ENCODE data around the gene LMO1.

Gene LMO1

GRCh38 chr11:8234425-8234821 lies 29.3 kb downstream of the LMO1 start:
- ChIA-PET POLR2A (no interaction called here), CTCF (interaction anchor here (1.4 to 6.9 kb wide), 4 partner anchors 11 to 29 kb away, joined by 4 to 42 read pairs (median 9); partner anchors contain the start of gene LMO1)
- no peak for DNase-seq (ENCODE audit: low read depth, low spot score)
- TF ChIP-seq, protein P1, sequence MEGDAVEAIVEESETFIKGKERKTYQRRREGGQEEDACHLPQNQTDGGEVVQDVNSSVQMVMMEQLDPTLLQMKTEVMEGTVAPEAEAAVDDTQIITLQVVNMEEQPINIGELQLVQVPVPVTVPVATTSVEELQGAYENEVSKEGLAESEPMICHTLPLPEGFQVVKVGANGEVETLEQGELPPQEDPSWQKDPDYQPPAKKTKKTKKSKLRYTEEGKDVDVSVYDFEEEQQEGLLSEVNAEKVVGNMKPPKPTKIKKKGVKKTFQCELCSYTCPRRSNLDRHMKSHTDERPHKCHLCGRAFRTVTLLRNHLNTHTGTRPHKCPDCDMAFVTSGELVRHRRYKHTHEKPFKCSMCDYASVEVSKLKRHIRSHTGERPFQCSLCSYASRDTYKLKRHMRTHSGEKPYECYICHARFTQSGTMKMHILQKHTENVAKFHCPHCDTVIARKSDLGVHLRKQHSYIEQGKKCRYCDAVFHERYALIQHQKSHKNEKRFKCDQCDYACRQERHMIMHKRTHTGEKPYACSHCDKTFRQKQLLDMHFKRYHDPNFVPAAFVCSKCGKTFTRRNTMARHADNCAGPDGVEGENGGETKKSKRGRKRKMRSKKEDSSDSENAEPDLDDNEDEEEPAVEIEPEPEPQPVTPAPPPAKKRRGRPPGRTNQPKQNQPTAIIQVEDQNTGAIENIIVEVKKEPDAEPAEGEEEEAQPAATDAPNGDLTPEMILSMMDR (IDR thresholded peaks at IDR 0.05; ENCODE audit: insufficient read depth, low read length, missing control alignments) = no peak
- H3K4me3 ChIP-seq (ENCODE audit: low read depth, low read length) = no peak overlapping the region

GRCh38 chr11:8233691-8234424 lies 29.8 kb downstream of the LMO1 start:
- TF ChIP-seq, protein P1 (IDR thresholded peaks at IDR 0.05; ENCODE audit: insufficient read depth, low read length, missing control alignments) = no peak
- no peak overlapping the region for H3K4me3 ChIP-seq (ENCODE audit: low read depth, low read length)
- ChIA-PET POLR2A (no interaction called here), CTCF (interaction anchor here (1.4 to 6.9 kb wide), 4 partner anchors 10 to 30 kb away, joined by 4 to 42 read pairs (median 9); partner anchors contain the start of gene LMO1)
- DNase-seq (ENCODE audit: low read depth, low spot score) = no peak

- TF ChIP-seq, protein P1 (IDR thresholded peaks at IDR 0.05; ENCODE audit: insufficient read depth, low read length, missing control alignments) = no peak
- ChIA-PET POLR2A (no interaction called here), CTCF (interaction anchor here (0.7 to 6.9 kb wide), 6 partner anchors 9 to 334 kb away, joined by 3 to 42 read pairs (median 8); partner anchors contain the start of gene LMO1)
- no peak overlapping the region for H3K4me3 ChIP-seq (ENCODE audit: low read depth, low read length)
- DNase-seq (ENCODE audit: low read depth, low spot score) = no peak
Measured at GRCh38 chr11:8232849-8233606, 30.6 kb downstream of the LMO1 start.

DNA sequence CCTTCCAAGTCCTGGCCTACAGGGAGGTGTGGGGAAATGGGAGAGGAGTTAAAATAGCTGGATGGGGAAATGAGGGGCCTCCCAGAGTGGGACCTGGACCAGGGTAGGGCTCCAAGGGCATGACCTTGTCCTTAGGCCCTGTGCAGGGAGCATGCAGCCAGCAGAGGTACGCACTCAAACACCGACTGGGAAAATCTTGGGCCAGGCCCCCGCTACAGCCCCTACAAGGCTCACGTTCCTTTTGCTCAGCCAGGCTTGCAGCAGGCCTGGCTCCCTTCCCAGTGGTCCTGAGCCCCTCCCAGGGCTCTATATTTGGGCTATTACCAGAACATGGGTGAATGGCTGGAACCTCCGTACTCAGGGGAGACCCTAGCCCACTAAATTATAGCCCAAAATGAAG lies 31.3 kb downstream of the LMO1 start:
- ChIA-PET POLR2A (no interaction called here), CTCF (interaction anchor here (0.7 to 6.9 kb wide), 4 partner anchors 9 to 335 kb away, joined by 3 to 42 read pairs (median 8); no protein-coding TSS in a partner anchor)
- TF ChIP-seq, protein P1 (IDR thresholded peaks at IDR 0.05; ENCODE audit: insufficient read depth, low read length, missing control alignments) = no peak
- H3K4me3 ChIP-seq (ENCODE audit: low read depth, low read length) = no peak overlapping the region
- no peak for DNase-seq (ENCODE audit: low read depth, low spot score)

GRCh38 chr11:8231979-8232378 lies 31.7 kb downstream of the LMO1 start:
- DNase-seq (ENCODE audit: low read depth, low spot score) = no peak
- CTCF ChIA-PET = interaction anchor here (0.7 to 6.9 kb wide), 5 partner anchors 8 to 335 kb away, joined by 3 to 42 read pairs (median 9); partner anchors contain the start of gene LMO1
- TF ChIP-seq, protein P1 (IDR thresholded peaks at IDR 0.05; ENCODE audit: insufficient read depth, low read length, missing control alignments) = no peak

More at GRCh38 chr11:8231979-8232378, 31.7 kb downstream of the LMO1 start:
- no peak overlapping the region for H3K4me3 ChIP-seq (ENCODE audit: low read depth, low read length)
- POLR2A ChIA-PET = no interaction called here
